ENCODE data around the gene UGT1A6.
A peak's percentile ranks its signal among the peaks of the same experiment; 100 is the strongest.

GRCh38 chr2:233643128-233643527 is 49.6 kb upstream of the UGT1A6 start:
- peak; percentile 12 to 50 (median 33) for TF ChIP-seq CTCF (IDR thresholded peaks at IDR 0.05)
- TF ChIP-seq POLR2AphosphoS5 (IDR thresholded peaks at IDR 0.05): no peak
